ENCODE results near the gene URI1.
"Not testable (repeated sequence)": the region's sequence is repeated elsewhere in the genome, so short reads cannot be mapped to it uniquely, and the experiment has no call there.

DNA sequence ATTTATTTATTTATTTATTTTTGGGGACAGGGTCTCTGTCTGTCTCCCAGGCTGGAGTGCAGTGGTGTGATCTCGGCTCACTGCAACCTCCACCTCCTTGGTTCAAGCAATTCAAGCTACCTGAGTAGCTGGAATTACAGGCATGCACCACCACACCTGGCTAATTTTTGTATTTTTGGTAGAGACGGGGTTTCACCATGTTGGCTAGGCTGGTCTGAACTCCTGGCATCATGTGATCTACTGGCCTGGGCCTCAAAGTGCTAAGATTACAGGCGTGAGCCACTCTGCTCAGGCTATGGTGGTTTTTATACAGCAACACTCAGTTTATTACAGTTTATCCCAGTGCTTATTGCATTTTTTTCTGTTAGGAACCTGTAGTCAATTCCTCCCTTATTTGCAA is 24.1 kb downstream of the URI1 start:
- not testable (repeated sequence) for TF ChIP-seq EZH2 (IDR thresholded peaks at IDR 0.05; ENCODE audit: low read length, unreplicated experiment); EZH2phosphoT487 (IDR thresholded peaks at IDR 0.05; ENCODE audit: borderline replicate concordance, low read length)
- TF ChIP-seq, protein P1, sequence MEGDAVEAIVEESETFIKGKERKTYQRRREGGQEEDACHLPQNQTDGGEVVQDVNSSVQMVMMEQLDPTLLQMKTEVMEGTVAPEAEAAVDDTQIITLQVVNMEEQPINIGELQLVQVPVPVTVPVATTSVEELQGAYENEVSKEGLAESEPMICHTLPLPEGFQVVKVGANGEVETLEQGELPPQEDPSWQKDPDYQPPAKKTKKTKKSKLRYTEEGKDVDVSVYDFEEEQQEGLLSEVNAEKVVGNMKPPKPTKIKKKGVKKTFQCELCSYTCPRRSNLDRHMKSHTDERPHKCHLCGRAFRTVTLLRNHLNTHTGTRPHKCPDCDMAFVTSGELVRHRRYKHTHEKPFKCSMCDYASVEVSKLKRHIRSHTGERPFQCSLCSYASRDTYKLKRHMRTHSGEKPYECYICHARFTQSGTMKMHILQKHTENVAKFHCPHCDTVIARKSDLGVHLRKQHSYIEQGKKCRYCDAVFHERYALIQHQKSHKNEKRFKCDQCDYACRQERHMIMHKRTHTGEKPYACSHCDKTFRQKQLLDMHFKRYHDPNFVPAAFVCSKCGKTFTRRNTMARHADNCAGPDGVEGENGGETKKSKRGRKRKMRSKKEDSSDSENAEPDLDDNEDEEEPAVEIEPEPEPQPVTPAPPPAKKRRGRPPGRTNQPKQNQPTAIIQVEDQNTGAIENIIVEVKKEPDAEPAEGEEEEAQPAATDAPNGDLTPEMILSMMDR (conservative IDR thresholded peaks at IDR 0.05; ENCODE audit: low read depth, low read length) = not testable (repeated sequence)
